Epidermal melanocyte (primary cell): ENCODE measurements around the gene ADAMTS2.

ENCODE experiments used
- DNase-seq: peaks from one replicate; pipeline ENCODE4 v3.0.0; 2011; ENCODE audit warnings: low spot score; ENCODE audit not compliant: insufficient read length

ADAMTS2 gene

GRCh38 chr5:179312557-179313235 is 32.6 kb downstream of the ADAMTS2 start:
- DNase-seq, result no peak

- no peak for DNase-seq
These were observed 33.7 kb downstream of the ADAMTS2 start for GRCh38 chr5:179311581-179311980.

GRCh38 chr5:179311091-179311470 is 34.2 kb downstream of the ADAMTS2 start:
- DNase-seq, result no peak

GRCh38 chr5:179310439-179311090 is 34.7 kb downstream of the ADAMTS2 start:
- DNase-seq, result no peak

DNA sequence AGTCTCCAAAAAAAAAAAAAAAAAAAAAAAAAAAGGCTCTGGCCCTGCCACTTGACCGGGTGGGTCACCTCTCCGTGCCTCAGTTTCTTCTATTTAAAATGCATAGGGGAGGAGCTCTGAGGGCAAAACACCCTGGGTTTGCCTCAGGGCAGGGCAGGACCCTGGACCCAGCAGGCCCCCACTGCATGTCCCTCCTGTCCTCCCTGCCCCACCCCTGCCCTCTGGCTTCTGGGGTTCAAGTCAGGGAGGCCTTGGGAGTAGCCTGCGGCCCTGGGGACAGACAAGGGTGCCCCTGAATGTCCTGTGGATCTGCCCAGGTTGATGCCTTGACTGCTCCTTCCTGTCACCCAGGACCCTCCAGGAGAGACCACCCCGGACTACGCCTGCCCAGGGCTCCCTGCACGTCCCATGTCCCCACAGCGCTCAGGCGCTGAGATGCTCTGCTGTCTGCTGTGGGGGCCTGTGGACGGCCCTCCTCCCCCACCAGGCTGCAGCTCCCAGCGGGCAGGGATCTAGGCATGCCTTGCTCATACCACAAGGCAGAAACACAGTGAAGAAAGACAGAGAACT is 35.4 kb downstream of the ADAMTS2 start:
- no peak for DNase-seq

DNA sequence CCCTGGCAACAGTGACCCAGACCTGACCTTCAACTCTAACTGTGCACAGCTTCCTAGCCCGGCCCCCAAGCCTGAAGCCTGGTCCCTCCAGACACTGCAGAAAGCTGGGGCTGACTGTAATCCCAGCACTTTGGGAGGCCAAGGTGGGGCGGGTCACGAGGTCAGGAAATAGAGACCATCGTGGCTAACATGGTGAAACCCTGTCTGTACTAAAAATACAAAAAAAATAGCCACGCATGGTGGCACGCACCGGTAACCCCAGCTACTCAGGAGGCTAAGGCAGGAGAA is 35.9 kb downstream of the ADAMTS2 start:
- no peak for DNase-seq

GRCh38 chr5:179308563-179309382 is 36.5 kb downstream of the ADAMTS2 start:
- no peak for DNase-seq

DNA sequence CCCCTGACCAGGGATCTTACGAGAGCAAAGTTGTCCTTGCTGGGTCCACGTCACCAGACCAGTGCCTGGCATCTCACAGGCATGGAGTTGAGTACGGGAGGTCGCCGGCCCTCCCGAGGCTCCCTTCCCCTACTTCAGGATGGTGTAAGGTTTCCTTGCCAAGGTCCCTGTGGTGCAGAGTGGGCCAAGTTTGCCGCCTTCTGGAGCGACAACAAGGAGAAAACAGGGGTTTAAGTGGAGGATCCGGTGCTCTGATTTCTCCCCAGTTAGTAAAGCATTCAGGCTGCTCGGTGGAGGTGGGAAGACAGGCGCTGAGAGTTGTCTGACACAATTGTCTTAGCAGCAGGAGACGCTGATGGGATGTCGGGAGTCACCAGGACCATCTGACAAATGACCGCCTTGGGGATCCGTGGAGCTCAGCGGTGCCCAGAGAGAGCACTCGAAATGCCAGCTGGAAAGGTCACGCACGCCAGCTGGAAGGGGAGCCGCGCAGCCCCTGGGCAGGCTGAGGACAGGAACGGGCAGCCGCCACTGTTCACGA is 37.3 kb downstream of the ADAMTS2 start:
- no peak for DNase-seq

- no peak for DNase-seq
These were observed 38.1 kb downstream of the ADAMTS2 start for GRCh38 chr5:179307013-179307800.

DNA sequence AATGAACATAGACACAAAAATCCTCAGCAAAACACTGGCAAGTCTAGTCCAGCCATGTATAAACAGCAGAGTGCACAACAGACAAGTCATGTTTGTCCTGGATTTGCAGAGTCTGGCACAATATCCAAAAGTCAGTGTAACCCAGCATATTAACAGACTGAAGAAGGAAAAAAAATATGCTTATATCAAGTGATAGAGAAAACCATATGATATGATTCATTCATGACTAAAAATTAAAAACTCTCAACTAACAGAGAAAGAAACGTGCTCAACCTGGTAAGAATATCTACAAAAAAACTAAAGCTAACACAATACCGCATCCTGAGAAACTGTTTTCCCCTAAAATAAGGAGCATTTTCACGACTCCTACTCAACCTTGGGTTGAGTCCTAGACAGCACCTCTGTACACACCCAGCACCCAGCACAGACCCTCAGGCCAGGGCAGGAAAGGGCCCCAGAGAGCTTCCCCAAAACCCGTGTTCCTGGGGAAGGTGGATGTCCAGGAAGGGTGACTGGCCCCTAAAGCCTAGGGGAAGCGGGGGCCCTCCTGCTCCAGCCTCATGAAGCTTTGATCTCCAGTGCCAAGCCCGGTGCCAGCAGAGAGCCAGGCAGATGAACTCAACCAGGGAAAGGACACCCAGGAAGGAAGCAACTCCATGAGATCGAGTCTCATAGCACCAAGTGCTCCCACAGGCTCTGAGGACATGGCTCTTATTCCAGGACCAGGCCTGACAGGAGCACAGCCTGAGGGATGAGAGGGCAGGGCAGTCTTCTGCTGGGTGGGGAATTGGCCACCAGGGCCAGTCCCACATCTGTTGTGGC is 38.9 kb downstream of the ADAMTS2 start:
- DNase-seq, result no peak

- DNase-seq, result no peak
These were observed 40.4 kb downstream of the ADAMTS2 start for GRCh38 chr5:179304871-179305270.

DNA sequence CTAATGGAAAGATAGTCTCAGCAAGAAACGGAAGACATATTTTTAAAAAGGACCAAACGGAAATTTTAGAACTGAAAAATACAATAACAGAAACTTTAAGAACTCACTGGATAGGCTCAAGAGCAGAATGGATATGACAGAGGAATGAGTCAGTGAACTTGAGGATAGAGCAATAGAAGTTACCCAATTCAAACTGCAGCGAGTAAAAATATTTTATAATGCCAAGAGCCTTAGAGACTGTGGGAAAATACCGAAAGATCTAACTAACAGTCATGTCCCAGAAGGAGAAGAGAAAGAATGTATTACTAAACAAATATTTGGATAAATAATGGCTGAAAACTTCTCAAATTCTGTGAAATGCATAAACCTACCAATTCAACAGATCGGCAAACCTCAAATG is 40.8 kb downstream of the ADAMTS2 start:
- DNase-seq, result no peak

DNA sequence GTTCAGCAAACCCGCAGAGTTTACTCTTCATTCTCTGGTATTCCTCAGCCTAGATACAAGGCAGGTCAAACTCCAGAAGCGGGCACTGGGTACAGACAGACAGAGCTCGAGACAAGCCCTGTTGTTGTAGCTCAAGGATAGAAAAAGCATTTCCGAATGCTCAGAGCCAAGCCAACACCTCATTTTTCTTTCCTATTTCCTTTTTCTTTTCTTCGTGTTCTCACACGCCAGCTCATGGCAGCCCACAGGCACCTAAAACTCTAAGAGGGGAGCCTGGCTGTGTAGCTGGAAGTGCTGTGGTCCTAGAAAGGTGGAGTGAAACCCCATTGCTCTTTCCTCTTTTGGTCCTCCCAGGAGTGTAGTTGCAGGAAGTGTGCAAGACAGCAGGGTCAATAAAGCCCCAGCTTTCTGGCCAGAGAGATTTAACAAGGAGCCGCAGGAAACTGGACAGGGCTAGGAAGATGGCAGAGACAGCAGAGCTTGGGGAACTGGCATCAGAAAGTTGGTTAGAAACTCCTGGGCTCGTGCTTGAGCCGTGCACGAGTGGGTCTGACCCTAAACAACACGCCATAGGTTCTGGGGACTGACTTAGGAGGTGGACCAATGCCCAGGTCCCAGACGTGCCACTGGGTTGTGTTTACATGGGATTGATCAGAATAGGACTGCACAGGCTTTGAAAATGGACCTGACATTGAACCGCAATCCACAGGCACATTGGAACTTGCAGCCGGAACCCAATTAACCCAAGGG is 41.6 kb downstream of the ADAMTS2 start:
- DNase-seq, result no peak

- DNase-seq, result no peak
These were observed 42.6 kb downstream of the ADAMTS2 start for GRCh38 chr5:179302499-179303185.

- DNase-seq, result no peak
These were observed 43.5 kb downstream of the ADAMTS2 start for GRCh38 chr5:179301796-179302195.

DNA sequence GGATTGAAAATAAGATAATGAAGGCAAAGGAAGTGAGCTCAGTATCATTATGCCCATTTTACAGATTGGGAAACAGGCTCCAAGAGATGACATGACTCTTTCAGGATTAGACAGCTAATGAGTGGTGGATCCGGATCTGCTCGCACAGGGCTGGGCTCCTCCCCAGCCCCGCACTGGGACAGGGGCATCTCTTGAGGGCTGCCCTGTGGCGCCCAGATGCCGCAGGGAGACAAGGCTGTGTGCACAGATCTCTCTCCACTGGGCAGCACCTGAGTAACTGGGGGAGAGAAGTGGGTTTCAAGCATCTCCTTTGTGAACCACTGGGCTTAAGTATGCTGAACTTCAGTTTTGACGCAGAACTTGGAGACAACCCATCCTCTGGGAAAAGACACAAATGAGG is 43.9 kb downstream of the ADAMTS2 start:
- DNase-seq, result no peak

GRCh38 chr5:179300581-179301180 is 44.6 kb downstream of the ADAMTS2 start:
- no peak for DNase-seq

DNA sequence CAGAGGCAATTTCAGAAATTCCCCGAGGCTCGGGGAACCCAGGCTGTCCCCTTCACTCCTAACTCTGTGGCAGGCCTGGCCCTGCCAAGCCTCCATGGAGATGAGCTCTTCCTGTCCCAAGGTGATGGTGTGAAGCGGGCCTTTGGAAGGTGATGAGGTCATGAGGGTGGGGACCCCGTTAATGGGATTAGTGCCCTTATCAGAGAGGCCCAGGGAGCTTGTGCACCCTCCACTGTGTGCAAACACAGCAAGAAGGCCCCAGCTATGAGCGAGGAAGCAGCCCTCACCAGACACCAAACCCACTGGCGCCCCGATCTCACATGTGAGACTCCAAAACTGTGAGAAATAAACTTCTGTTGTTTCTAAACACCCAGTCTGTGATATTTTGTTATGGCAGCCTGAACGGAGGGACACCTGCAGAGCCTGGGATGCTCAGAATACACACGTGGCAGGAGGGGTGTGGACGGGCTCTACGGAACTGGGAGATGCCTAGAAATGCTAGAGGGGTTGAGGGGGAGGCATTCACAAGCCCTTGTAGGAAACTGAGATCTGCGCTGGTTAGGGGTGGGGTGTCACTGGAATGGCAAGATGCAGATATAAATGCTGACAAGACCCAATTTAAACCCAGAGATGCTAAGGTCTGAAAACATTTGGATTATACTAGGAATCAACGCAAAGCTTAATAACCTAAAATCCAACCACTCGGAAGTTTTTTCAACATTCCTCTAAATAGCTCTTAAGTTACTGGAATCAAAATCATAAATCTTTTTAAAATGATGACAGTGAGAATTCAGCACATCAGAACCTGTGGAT is 46.9 kb downstream of the ADAMTS2 start:
- DNase-seq, result no peak
